IPS DF 4.7 (cell line): ENCODE measurements around the gene RAPSN.

Experiments
- DNase-seq: peaks from one replicate; pipeline ENCODE4 v3.0.0-alpha.2; 2013; ENCODE audit warnings: low spot score; ENCODE audit errors: extremely low read depth

The RAPSN gene

DNA sequence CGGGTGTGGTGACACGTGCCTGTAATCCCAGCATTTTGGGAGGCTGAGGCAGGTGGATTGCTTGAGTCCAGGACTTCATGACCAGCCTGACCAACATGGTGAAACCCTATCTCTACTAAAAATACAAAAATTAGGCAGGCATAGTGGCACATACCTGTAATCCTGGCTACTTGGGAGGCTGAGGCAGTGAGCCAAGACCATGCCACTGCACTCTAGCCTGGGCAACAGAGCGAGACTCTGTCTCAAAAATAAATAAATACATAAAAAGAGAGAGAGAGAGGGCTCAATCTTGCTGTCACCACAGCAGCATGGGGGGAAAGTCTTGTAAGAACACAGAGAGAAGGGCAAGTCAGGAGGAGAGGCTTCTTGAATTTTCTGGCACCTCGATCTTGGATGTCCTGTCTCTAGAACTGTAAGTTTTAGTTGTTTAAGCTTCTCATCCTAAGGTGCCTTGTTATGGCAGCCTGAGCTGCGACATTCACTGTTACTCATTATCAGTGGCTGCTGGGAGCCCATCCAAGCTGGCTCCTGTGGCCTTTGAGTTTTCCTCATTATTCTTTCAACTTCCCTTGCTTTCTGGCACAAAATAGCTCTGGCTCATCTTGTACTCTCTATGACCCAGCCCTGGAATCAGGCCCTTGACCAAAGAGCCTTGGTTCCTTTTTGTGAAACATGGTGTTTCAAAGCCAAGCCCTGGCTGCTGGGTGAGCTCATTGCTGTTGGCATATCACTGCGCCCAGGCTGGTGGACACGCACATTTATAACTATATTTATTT lies 14.7 kb downstream of the RAPSN start:
- DNase-seq, result no peak

DNA sequence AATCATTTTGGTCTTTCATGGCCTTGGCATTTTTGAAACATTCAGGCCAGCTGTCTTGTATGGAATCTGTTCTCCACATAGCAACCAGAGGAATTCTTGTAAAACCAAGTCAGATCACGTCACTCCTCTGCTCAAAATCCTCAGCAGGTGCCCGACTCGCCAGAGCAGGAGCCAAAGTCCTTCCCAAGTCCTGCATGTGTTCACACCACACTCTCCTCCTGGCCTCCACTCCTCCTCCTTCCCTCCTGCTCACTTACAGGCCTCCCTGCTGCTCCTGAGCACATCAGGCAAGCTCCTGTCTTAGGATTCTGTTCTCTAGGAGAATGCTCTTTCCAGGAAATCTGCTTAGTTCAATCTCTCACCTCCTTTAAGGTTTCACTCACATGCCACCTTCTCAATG lies 15.8 kb downstream of the RAPSN start:
- no peak for DNase-seq

DNA sequence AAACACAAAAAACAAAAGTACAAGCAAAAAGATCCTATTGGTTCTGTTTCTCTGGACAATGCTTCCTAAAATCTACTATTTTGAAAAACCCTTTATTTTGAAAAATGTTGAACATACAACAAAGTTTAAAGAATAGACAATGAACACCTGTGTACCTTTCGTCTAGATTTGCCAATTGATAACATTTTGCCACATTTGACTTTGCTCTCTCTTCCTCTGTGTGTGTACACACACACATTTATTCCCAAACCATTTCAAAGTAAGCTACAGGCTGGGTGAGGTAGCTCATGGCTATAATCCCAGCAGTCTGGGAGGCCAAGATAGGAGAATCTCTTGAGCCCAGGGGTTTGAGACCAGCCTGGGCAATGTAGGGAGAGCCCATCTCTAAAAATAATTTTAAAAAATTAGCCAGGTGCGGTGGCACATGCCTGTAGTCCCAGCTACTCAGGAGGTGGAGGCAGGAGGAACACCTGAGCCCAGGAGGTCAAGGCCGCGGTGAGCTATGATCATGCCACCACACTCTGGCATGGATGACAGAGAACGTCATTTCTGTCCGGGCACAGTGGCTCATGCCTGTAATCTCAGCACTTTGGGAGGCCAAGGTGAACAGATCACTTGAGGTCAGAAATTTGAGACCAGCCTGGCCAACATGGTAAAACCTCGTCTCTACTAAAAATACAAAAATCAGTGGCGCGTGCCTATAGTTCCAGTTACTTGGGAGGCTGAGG lies 17.4 kb downstream of the RAPSN start:
- DNase-seq, result no peak

GRCh38 chr11:47430524-47430923 lies 18.4 kb downstream of the RAPSN start:
- no peak for DNase-seq

GRCh38 chr11:47426062-47426956 lies 22.6 kb downstream of the RAPSN start, which contains the start of gene PSMC3:
Gene PSMC3, minus strand, starts transcription at chr11:47426439. Its CDS starts 160 bp downstream, at chr11:47426279.
- DNase-seq, result no peak

DNA sequence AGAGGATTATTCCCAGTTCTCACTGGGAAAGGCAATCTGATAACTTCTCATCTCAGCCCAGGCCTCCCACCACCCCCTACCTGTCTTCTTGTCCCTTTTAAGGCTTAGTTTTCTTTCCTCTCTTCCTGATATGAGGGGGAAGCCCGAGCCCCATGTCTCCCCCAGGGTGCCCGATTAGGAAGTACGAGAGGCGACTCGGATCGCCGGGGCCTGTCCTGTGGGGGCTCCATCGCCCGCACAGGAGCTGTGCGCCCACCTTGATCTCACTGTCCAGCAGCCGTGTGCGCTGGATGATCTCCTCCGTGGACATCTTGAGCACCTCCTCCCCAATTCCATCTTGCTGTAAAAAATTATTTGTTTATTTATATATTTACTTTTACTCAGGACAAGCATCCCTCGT lies 23.3 kb downstream of the RAPSN start:
- no peak for DNase-seq

DNA sequence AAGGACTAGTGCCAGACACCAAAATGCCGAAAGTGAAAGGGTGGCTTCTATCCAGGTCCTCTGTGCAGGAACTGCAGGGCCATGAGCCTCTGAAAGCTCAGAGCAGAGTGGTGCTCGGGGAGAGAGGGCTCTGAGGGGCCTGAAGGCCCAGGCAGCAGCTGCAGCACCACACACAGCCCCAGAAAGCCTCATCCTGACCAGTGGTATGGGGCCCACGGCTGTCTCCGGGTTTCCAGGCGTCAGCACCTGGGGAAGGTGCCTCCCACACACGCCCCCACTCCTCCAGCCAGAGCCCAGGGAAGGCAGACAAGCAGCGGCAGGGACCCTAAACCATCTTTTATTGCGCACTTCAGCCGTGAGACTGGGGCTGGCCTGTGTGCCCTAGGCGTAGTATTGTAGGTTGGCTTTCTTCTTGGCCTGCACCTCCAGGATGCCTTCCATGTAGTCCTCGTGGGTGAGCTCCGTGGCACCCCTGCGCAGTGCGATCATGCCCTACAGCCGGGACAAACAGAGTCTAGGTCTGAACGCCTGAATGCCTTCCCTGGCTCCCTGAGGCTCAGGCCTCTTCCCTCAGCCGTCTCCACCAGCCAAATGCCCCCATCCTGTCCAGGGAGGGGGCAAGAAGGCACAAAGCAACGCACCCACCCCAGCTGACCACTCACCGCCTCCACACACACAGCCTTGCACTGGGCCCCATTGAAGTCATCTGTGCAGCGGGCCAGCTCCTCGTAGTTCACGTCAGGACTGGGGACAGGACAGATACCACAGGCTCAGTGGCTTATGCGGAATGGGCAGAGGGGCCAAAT lies 30.3 kb downstream of the RAPSN start:
- no peak for DNase-seq

DNA sequence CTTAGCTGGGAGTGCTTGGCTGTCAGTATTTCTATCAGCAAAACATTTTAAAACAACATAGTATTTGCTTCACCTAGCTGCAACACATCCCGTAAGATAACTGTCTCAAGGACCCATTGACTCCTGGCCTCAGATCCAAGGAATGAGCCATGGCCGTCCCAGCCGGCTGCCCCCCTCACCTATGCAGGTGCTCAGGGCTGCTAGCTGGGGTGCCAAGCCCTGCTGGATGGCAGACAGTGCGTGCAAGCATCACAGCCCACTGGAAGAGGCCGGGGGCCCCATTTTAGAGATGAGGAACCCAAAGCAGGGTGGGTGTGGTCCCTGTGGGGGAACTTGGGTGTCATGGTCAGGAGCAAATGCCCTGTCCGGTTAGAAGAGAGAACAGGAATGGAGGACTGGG lies 31.2 kb downstream of the RAPSN start:
- DNase-seq, result no peak

GRCh38 chr11:47415949-47416472 lies 32.9 kb downstream of the RAPSN start:
- no peak for DNase-seq

DNA sequence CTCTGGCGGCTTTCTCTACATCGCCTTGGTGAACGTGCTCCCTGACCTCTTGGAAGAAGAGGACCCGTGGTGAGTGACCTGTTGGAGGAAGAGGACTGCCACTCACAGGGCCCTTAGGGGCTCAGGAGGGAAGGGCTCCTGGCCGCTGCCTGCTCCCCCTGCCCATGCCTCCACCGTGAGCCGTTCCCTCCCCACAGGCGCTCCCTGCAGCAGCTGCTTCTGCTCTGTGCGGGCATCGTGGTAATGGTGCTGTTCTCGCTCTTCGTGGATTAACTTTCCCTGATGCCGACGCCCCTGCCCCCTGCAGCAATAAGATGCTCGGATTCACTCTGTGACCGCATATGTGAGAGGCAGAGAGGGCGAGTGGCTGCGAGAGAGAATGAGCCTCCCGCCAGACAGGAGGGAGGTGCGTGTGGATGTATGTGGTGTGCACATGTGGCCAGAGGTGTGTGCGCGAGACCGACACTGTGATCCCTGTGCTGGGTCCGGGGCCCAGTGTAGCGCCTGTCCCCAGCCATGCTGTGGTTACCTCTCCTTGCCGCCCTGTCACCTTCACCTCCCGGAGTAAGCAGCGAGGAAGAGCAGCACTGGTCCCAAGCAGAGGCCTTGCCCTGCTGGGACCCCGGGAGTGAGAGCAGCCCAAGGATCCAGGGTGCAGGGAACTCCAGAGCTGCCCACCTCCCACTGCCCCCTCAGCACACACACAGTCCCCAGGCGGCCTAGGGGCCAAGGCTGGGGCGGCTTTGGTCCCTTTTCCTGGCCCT lies 33.7 kb downstream of the RAPSN start:
- DNase-seq, result no peak

- DNase-seq, result no peak
These were observed 34.3 kb downstream of the RAPSN start for GRCh38 chr11:47414685-47415070.

DNA sequence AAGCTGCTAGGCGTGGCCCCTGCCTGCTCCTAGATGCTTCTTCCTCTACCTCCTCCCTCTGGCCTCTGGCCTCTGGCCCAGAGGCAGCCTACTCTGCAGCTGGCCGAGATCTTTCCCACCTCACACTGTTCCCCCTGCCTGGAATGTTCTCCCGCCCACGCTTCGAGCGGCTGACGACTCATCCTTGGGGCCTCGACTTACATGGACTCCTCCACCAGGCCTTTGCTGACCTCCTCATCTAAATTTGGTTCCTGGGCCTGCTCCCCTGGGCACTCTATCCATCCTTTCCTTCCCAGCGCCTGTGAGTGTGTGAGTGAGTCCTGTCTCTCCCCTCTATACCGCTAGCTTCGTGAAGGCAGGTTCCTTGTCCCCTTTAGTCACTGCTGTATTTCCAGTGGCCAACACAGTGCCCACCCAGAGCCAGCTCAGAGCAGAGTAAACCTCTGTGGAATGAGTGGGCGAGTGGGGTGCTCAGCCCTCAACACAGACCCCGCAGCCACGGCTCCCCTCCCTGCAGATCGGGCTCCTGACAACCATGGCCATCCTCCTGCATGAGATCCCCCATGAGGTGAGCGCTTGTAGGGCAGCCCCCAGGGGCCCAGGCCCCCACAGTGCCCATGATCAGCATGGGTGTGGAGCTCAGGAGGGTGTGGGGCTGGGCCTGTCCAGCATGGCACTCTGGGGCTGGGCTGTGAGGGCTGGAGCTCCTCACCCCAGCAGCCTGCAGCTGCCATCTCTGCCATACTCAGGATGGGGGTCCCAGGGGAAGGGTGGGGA lies 34.8 kb downstream of the RAPSN start:
- no peak for DNase-seq

DNA sequence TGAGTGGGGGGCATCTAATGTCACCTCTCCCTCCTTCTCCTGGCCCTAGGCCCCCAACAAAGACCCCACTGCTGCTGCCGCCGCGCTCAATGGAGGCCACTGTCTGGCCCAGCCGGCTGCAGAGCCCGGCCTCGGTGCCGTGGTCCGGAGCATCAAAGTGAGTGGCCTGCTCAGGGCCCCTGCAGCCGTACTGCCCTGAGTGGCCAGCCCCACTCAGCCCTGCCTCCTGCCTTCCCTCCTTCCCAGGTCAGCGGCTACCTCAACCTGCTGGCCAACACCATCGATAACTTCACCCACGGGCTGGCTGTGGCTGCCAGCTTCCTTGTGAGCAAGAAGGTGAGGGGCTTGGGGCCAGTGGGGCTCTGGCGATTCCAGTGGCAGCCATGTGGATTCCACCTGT lies 35.6 kb downstream of the RAPSN start:
- no peak for DNase-seq

GRCh38 chr11:47411884-47412746 lies 36.8 kb downstream of the RAPSN start:
- no peak for DNase-seq

DNA sequence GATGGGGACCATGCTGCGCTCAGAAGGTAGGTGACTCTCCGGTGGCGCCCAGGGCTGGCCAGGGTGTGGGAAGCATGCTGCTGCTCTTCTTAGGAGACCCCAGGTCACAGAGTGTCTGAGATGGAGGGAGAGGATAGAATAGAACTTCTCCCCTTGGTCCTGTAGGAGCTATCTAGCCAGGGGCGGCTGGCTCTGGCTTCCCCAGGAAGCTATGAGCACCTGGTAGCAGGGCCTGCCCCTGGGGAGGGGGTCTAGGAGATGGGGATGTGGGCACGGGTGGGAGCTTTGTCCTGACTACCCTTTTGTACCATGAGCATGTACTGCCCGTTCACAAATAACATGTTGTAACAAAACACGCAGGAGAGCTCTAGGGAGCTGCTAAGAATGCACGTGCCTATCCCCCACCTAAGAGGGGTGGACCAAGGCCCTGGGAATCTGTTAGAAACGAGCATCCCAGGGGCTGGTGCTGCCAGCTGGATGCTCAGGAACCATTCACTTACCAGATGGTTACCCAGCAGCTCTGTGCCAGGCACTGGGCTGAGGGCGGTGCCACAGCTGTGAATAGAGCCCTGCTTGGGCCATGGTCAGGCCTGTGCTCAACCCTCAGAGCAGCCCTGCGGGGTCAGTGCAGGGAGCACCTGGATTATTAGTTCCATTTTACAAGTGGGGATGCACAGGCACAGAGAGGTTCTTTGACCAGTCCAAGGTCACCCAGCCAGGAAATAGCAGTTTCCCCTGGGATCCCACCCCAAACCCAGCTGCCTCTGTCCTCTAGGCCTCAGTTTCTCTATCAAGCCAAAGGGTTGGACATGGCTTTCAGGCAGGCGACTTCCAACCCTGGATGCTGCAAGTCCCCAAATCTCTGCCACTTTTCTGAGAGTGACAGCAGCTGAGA lies 38.3 kb downstream of the RAPSN start:
- no peak for DNase-seq

DNA sequence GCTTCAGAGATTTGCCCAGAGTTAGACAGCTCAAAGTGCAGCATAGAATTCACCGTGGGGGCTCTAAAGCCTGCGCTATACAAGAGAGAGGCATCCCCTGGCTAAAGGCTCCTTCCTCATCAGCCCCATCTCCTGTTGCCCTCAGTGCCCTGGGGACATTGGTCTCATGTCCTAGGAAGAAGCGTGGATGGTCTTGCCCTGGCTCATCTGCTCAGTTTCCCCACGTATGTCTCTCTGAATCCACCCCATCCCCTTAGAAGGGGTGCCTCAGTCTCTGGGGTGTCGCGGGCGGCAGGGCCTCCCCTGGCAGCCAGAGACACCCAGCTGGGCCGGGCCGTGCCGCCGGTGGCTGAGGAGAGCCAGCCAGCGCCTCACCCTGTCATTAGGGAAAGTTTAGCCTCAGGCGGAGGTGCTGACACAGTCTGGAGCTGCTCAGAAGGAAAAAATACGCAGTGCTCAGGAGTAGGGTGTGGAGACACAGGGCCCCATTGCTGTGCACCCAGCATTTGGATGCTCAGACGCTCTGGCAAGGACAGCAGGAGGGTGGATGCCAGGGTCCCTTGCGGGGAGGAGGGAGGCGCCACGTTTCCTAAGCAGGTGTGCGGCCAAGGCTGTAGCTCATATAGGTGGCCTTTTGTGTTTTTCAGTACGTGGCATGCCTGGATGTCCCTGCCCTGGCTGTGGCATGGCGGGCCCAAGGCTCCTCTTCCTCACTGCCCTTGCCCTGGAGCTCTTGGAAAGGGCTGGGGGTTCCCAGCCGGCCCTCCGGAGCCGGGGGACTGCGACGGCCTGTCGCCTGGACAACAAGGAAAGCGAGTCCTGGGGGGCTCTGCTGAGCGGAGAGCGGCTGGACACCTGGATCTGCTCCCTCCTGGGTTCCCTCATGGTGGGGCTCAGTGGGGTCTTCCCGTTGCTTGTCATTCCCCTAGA lies 39.2 kb downstream of the RAPSN start:
- no peak for DNase-seq
